G401.6 (cell line): ENCODE results near the gene YIPF4.
"Not testable (repeated sequence)": the region's sequence is repeated elsewhere in the genome, so short reads cannot be mapped to it uniquely, and the experiment has no call there.

Experiments
- FAIRE-seq: peaks from 2 replicates; lab custom pipeline; 2012; peaks lifted over from hg19 to GRCh38; lab: Jason Lieb, UNC

YIPF4 gene

DNA sequence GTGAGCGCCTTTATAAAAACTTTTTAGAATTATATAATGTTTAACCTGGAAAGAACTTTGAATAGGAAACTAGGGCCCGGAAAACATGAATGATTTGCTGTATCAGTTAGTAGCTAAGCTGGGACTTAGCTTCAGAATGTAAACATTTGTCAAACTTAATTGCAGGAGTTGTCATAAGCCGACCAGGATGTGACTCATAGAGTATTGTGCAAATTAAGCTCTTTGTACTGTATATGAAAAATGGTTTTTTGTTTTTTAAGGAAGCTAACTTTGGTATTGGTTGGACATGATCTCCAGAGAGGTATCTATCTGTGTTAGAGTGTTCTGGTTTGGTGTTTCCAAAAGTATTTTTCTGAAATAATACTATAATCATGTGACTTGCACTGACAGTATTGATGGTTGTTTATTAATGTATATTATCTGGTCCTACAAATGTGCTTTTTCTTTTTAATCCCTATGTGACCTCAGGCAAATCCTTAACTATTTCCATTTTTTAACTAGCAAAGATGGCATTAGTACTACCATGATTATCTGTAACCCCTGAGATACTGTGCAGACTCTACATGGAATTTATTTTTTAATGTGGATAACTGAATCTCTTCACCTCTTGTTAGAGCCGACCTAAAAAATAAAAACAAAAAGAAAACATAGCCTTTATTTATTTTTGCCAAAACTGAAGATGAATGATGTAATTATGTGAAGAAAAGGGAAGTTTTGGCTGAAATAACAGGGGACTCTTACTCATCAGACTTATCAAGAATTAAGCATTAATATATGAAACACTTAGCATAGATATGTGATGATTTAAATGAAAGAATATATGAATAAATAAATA is 11.7 kb downstream of the YIPF4 start:
- peak; percentile 73 for FAIRE-seq

DNA sequence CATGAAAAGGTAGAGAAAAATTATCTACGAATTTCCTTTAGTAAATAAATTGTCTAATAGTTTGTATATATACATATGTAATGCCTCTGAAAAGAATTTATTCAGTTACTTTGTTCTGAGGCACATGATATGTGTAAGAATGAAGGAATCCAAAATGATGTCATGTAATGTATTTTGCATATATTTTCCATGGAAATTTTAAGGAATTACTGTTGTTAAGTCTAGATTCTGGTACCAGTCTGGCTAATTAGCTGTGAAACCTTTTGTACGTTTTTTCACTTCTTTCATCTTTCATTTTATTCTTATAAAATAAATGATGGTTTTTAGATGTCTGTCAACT is 12.3 kb downstream of the YIPF4 start:
- FAIRE-seq, result peak; percentile 72

DNA sequence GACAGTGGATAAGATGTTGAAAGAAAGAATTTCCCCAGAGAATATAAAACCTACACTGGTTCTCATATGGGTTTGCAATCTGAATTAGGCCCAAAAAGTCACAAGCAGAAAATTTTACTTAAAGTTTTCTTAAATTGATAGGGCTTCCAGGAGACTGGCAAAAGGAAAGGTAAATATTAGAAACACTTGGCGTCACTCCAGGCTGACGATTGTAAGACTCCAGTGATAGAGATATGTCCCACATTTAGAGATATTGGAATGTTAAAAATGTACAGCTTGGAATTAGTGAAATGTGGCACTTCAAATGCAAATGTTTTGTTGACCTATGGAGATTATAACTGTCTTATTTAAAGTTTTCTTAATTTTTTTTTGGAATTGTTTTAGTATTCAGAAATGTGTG is 14.0 kb downstream of the YIPF4 start:
- FAIRE-seq, result no peak

DNA sequence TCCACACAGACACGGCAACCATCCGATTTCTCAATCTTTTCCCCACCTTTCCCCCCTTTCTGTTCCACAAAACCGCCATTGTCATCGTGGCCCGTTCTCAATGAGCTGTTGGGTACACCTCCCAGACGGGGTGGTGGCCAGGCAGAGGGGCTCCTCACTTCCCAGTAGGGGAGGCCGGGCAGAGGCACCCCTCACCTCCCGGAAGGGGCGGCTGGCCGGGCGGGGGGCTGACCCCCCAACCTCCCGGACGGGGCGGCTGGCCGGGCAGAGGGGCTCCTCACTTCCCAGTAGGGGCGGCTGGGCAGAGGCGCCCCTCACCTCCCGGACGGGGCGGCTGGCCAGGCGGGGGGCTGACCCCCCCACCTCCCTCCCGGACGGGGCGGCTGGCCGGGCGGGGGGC is 15.8 kb downstream of the YIPF4 start:
- FAIRE-seq, result not testable (repeated sequence)

DNA sequence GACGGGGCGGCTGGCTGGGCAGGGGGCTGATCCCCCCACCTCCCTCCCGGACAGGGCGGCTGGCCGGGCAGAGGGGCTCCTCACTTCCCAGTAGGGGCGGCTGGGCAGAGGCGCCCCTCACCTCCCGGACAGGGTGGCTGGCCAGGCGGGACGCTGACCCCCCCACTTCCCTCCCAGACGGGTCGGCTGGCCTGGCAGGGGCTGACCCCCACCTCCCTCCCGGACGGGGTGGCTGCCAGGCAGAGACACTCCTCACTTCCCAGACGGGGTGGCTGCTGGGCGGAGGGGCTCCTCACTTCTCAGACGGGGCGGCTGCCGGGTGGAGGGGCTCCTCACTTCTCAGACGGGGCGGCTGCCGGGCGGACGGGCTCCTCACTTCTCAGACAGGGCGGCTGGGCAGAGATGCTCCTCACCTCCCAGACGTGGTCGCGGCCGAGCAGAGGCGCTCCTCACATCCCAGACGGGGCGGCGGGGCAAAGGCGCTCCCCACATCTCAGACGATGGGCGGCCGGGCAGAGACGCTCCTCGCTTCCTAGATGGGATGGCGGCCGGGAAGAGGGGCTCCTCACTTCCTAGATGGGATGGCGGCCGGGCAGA is 16.4 kb downstream of the YIPF4 start:
- not testable (repeated sequence) for FAIRE-seq

DNA sequence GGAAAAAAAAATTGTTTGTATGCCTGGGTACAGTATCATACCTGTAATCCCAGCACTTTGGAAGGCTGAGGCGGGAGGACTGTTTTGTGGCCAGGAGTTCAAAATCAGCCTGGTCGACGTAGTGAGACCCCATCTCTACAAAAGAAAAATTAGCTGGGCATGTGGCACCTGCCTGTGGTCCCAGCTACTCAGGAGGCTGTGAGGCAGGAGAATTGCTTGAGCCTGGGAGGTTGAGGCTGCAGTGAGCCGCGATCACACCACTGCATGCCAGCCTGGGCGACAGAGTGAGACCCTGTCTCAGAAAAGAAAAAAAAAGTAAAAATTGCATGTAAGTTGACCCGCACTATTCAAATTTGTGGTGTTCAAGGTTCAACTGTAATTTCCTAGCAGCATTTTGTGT is 32.9 kb downstream of the YIPF4 start:
- no peak for FAIRE-seq

DNA sequence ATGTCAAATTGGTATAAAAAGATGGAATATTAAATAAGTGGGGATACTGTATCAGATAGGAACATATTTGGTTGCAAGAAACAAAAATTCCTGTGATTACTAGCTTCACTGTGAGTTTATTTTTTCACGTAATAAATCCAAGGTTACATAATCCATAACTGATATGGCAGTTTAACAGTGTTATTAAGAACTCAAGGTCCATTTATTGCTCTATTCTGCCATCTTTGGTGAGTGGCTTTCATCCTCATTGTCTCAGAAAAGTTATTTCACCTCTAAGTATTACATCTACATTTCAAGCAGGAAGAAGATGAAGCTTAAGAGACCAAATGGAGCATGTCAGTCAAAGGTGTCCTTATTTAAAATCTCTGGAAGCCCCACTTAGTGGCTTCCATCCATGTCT is 37.2 kb downstream of the YIPF4 start:
- FAIRE-seq, result no peak

- not testable (repeated sequence) for FAIRE-seq
Measured at GRCh38 chr2:32328679-32329078, 51.0 kb downstream of the YIPF4 start.

DNA sequence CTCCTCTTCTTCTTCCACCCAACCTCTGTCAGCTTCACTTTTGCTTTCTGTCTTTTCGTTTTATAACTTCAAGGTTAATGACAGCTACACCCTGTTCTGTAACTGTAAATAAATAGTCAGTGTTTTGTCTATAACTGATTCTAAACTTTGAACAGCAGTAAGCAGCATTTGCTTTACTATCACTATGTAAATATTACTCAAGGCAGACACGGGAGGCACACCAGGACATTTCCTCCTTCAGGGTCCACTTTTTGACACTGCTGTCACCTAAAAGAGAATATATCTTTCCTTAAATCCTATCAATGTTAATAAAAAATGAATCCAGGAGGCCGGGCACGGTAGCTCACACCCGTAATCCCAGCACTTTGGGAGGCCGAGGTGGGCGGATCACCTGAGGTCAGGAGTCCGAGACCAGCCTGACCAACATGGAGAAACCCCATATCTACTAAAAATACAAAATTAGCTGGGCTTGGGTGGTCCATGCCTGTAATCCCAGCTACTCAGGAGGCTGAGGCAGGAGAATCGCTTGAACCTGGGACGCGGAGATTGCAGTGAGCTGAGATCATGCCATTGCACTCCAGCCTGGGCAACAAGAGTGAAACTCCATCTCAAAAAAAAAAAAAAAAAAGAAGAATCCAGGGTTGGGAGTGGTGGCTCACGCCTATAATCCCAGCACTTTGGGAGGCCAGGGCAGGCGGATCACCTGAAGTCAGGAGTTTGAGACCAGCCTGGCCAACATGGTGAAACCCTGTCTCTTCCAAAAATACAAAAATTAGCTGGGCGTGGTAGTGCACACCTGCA is 51.7 kb downstream of the YIPF4 start:
- FAIRE-seq, result not testable (repeated sequence)

DNA sequence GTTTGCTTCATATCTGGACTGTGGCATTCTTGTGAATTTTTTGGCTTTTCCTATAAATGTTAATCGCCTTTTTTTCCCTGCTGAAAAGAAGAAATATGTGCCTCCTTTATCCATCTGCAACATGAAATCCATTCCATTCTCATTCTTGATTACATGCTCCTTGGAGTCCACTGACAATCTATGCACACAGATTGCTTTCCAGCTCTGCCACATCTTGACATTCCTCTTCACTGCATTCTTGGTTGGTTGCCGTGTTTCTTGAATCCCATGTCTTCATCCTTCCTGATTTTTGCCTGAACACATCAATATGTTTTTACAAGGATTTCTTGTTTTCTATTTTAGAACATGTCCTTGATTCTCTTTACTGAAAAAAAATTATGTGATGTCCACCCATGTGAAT is 52.4 kb downstream of the YIPF4 start:
- FAIRE-seq, result no peak

DNA sequence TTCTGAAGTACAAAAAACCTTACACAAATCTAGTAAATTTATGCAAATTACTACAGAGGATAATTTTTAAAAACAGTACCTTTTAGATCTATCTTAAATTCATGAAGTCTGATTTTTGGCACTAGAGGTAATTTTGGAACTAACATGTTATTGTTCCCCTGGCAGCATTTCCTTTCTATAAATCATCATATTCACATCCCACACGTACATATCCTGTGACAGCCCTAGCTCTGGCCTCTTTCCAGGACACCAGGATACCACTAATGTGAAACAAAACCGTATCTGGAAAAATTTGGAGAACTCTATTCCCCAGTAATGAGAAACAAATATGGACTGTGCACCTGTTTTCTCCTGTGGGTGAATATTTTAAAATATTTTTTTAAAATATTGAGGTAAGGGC is 65.1 kb downstream of the YIPF4 start:
- FAIRE-seq, result no peak

DNA sequence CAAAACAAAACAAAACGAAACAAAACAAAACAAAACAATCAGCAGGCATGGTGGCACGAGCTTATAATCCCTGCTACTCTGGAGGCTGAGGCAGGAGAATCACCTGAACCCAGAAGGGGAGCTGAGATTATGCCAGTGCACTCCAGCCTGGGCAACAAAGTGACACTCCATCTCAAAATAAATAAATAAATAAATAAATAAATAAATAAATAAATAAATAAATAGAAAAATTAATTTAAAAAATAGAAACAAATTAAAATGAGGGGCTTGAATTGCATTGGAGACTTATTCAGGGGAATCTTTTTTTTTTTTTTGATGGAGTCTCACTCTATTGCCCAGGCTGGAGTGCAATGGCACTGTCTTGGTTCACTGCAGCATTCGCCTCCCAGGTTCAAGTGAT is 73.1 kb downstream of the YIPF4 start:
- not testable (repeated sequence) for FAIRE-seq

DNA sequence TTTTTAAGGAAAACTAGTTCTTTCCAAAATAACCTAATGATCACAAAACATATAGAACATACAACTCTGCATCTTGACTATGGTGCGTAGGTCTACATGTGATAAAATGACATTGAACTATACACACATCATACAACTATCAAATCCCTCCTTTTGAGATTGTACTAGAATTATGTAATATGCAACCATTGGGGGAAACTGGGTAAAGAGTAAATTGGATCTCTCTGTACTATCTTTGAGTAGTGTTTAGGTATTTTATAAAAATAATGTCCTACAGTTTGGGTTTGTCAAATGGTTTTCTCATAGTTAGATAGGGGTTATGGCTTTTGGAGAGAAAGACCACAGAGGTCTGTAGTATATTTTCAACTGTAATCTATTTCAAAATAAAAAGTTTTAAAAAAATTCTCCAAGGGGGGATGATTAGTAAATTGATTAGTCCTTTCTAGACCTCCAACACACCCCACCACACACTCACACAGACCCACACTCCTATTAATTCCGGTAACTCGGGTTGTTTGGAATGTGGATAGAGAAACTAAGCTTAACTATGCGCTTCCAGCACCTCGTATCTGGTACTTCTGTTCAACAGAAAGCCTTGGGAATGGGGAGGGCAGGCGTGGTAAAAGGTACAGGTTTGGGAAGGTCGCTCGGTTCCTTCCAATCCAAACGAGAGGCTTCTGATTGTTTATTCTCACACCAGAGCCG is 78.4 kb downstream of the YIPF4 start:
- no peak for FAIRE-seq

- no peak for FAIRE-seq
Measured at GRCh38 chr2:32356681-32357317, 79.1 kb downstream of the YIPF4 start, which contains the start of gene BIRC6. BIRC6 (plus strand) TSS chr2:32357023; CDS start chr2:32357162, 139 bp downstream.

GRCh38 chr2:32357318-32358110 is 79.8 kb downstream of the YIPF4 start:
- FAIRE-seq, result no peak

DNA sequence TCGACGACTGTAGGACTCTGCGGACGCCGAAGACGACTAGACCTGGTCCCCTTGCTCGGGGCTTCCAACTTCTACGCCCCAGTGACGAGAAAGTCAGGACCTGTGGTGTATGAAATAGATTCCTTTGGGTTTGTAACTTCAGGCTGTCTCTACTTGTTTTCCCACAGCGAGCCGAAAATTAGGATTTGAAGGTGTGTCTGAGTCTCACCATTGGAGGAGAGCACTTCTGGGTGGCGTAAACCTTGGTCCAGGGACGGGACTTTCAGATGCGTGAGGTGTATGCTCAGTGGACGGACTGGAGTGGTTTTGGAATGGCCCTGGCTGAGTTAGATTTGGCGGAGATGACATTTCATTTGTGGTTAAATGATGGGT is 80.4 kb downstream of the YIPF4 start:
- no peak for FAIRE-seq

- FAIRE-seq, result no peak
Measured at GRCh38 chr2:32360416-32360815, 82.7 kb downstream of the YIPF4 start.

GRCh38 chr2:32362997-32363396 is 85.3 kb downstream of the YIPF4 start:
- not testable (repeated sequence) for FAIRE-seq

DNA sequence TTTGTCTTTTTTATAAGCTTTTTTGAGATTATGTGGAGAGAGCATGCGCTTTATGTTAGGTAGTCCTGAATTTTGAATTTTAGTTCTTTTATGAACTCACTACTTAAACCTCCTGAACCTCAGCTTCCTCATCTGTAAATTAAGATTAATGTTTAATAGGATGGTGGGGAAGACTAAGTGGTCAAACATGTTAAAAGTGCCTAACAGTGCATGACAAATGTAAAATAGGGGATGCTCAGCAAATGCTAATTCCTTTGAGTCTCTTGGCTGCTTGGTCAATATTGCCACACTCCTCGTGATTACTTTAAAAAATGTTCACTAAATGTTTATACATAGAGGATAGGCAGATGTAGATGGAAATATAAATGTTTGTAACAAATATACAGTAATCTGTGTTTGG is 85.9 kb downstream of the YIPF4 start:
- FAIRE-seq, result no peak

- not testable (repeated sequence) for FAIRE-seq
Measured at GRCh38 chr2:32364290-32364689, 86.6 kb downstream of the YIPF4 start.

DNA sequence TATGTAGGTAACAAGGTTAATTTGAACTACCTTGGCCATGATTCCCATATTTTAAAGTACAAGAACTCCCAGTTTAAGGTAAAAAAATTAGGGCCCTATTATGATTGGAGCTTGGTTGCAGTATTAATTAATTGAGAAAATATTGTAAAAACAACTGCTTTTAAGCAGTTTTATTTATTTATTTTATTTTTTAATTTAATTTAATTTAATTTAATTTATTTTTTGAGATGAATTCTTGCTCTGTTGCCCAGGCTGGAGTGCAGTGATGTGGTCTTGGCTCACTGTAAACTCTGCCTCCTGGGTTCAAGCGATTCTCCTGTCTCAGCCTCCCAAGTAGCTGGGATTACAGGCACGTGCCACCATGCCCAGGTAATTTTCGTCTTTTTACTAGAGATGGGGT is 88.0 kb downstream of the YIPF4 start:
- not testable (repeated sequence) for FAIRE-seq
